NCI-H146 treated with DMSO at 0.1 percent for 48 hours (cell line): ENCODE measurements around the gene NPAS4.
"Not testable (repeated sequence)": the region's sequence is repeated elsewhere in the genome, so short reads cannot be mapped to it uniquely, and the experiment has no call there.

Experiments used
- DNase-seq: peaks from one replicate; lab custom pipeline; 2025; ENCODE audit not compliant: unreplicated experiment; lab: John Stamatoyannopoulos, UW

Gene NPAS4

DNA sequence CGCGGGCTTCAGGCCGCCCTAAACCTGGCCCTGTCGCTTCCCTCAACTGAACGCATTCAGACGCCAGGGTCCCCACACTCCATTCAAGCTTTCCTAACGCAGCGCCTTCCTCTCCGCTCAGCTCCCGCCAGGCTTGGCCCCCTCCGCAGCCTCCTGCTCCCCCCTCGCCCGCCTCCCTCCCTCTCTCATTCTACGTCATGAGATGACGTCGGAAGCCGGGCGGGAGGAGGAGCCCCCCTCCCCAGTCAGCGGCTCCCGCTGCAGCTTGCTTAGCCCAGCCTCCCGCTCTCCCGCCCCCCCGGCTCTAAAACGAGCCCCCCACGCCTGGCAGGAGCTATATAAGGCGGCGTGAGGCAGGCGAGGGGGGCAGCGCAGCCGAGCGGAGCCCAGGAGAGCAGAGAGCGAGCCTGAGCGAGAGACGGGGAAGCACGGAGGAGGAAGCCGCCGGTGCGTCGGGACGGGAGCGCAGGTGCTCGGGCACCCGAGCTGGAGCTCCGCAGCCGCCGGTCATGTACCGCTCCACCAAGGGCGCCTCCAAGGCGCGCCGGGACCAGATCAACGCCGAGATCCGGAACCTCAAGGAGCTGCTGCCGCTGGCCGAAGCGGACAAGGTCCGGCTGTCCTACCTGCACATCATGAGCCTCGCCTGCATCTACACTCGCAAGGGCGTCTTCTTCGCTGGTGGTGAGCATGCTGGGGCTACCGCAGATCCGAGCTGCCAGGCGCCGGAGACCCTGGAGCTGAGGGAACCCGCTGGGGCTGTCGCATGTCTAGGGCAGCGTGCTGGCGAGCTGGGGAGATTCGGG is at the start of gene NPAS4:
TSS of gene NPAS4 (plus strand) at position 365 of the 806 bp plus-strand sequence. CDS start at position 510, 145 bp downstream.
- peak; percentile 64 for DNase-seq

DNA sequence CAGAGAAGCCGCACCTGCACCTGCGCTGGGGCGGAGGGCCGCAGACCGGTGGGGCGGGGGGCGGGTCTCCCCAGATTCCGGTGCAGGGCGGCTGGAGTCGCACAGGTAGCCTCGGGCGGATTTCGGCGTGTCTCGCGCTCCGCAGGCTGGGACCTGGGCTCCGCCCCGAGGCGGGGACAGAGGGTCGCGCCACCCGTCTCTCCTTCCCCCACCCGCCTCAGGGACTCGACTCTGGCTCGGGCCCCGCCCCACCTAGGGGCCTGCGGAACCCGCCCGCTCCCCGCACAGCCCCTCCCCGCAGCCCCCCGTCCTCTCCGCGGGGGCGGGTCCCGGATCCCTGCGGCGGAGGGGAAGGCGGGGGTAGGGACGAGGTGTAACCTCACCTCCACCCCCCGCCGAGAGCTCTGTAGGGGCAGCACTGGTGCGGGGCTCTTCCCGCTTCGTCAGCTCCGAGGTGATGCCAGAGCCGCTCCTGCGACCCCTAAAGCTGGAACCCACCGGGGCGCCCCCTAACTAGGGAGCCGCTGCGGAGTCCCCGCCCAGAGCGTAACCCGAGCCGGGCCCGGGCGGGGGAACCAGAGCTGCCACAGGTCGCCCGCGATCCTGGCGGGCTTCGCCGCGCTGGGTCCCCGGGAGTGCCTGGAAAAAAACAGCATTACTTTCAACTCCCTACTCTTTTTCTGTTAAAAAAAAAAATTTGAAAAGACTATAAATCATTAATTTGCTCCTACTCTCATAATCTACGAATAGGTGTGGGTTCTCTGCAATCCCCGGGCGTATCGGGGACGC is 49.0 kb upstream of the NPAS4 start, which contains the start of gene SLC29A2:
TSS of gene SLC29A2 (minus strand) at position 134 of the 789 bp plus-strand sequence. CDS start 169 bp downstream, outside the sequence.
- peak; percentile 97 for DNase-seq

DNA sequence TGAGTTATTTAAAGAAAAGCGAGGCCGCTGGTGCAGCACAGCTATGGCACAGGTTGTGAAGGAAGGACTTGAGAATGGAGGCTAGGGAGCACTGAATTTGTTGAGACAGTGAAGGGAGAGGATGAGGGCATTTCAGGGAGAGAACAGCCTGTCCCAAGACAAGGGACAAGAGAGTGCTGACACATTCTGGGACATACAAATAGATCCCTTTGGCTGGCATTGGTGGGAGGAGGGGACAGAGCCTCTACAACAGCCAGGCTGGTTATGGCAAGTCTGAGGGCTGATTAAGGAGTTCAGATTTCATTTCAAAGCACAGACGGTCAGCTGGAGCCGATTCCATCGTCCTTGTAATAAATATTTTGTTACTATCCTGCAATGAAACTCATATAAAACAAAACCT is 47.6 kb upstream of the NPAS4 start:
- no peak for DNase-seq

DNA sequence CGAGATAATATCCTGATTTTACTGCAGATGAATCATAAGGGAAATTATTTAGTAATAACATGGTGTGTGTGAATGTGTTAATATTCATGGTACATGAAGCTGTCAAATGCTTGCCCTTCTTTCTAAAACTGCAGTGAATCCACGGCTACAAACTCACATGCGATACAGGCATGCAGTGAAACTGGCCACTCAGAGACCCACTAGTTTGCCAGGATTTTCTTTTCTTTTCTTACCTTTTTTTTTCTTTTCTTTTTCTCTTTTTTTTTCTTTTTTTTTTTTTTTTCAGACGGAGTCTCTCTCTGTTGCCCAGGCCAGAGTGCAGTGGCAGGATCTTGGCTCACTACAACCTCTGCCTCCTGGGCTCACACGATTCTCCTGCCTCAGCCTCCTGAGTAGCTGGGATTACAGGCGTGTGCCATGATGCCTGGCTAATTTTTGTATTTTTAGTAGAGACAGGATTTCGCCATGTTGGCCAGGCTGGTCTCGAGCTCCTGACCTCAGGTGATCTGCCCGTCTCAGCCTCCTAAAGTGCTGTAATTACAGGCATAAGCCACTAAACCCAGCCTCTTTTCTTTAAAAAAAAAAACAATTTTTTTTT is 47.0 kb upstream of the NPAS4 start:
- not testable (repeated sequence) for DNase-seq

DNA sequence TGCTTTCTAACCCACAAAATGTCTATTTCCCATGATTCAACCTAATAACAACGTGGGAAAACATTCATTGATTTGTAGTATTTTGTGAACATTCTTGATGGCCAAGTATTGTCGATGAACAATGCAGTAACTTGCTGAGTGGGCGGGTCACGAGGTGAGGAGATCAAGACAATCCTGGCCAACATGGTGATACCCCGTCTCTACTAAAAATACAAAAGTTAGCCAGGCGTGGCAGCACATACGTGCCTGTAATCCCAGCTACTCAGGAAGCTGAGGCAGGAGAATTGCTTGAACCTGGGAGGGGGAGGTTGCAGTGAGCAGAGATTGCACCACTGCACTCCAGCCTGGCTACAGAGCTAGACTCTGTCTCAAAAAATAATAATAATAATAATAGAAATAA is 40.6 kb upstream of the NPAS4 start:
- DNase-seq = not testable (repeated sequence)

DNA sequence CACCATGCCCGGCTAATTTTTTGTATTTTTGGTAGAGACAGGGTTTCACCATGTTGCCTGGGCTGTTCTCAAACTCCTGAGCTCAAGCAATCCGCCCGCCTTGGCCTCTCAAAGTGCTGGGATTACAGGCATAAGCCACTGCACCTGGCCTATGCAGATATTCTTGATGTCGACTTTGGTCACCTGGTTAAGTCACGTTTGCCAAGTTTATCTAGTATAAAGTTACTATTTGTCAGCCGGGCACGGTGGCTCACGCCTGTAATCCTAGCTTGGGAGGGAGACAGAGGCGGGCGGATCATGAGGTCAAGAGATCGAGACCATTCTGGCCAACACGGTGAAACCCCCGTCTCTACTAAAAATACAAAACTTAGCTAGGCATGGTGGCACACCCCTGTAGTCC is 36.5 kb upstream of the NPAS4 start:
- DNase-seq = not testable (repeated sequence)

DNA sequence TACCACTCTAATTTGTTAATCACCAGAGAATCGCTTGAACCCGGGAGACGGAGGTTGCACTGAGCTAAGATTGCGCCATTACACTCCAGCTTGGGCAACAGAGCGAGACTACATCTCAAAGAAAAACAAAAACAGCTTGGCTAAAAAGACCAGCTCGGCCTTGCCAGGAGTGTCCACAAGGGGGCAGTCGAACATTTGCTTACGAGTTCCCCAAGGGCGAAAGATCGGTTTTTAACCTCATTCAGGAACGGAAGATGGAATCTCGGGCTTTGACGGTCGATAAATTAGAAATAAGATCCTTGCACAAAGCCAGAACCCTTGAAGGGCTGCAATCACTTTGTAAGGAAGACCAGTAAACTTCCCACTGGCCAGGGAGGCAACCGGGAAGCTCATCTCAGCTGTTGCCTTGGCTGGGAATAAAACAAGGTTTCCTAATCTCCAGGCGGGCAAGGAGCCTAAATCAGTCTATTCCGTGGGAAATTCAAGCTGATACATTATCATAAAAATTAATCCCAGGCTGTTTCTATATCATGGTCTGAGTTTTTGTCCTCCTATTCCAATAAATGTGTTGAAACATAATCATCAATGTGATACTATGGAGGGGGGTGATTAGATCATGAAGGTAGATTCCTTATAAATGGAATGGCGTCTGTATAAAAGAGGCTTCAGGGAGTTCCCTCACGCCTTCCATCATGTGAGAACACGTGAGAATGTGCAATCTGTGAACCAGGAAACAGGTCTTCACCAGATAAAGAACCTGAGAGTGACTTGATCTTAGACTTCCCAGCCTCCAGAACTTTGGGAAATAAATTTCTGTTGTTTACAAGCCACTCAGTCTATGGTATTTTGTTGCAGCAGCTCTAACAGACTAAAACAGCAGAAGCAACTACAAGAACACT is 34.4 kb upstream of the NPAS4 start:
- peak; percentile 62 for DNase-seq

DNA sequence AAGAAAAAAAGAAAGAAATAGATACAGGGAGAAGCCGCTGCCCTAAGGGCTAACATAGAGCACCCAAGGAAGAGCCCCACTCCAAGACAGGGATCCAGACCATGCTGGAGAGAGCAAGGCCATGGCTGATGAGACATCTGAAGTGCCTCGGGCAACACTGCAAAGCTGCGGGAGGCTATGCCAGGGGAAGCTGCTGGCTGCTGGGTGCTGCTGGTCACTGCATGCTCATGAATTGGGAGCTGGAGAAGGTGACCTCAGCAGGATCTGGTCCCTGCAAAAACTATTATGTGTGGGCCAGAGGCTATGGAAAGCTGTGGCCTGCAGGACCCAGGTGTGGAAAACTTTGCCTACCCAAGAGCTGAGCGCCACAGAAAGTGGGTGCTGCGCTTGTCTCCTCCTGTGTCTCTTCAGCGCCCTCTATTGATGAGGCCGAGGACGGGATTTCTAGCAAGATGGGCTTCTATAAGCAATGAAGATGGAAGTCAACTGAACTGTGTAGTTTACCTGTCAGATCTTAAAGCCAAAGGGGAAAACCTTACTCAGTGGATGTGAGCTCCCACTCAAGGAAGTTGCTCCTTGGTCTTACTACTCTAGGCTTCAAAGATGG is 32.0 kb upstream of the NPAS4 start:
- peak; percentile 60 for DNase-seq

DNA sequence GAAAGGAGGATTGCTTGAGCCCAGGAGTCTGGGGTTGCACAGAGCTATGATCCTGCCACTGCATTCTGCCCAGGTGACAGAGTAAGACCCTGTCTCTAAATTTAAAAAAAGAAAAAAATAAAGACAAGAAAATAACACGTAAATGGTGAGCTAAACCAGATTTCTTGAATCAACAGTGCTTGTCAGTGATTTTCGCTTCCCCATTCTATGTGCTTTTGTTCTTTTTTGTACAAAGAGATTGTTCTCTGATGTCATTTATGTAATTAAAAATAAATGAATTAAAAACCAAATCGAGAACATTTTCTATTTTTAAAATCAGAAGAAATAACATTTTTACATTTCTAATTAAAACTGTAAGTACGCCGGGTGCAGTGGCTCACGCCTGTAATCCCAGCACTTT is 29.5 kb upstream of the NPAS4 start:
- no peak for DNase-seq

DNA sequence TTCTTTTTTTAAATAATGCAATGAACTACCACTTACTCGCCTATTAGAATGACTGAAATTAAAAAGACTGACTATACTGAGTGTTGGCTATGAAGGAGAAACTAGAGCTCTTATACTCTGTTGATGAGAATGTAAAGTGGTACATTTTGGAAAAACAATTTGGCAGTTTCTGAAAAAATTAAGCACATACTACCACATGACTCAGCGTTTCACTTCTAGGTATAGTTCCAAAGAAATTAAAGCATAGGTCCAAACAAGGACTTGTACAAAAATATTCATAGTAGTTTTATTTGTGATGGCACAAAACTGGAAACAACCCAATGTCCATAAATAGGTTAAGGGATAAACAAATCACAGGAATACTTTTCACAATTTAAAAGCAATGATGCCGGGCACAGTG is 26.9 kb upstream of the NPAS4 start:
- DNase-seq = no peak

DNA sequence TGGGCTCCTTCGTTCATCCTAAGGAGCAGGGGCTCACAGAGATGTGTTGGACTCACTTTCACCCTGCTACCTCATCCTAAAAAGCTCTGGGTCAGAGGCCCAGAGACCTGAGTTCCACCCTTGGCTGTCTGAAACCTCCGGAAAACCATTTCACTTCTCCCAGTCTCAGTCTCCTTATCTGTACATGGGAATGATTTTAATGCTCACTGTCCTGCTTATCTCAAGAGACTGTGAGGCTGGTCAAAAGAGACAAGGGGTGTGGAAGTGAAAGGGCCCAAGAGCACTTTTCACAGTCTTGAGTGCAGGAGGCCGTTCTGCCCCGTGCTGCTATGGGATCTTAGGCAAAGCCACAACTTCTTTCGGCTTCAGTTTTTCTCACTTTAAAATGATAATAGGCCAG is 13.2 kb upstream of the NPAS4 start:
- DNase-seq = no peak

DNA sequence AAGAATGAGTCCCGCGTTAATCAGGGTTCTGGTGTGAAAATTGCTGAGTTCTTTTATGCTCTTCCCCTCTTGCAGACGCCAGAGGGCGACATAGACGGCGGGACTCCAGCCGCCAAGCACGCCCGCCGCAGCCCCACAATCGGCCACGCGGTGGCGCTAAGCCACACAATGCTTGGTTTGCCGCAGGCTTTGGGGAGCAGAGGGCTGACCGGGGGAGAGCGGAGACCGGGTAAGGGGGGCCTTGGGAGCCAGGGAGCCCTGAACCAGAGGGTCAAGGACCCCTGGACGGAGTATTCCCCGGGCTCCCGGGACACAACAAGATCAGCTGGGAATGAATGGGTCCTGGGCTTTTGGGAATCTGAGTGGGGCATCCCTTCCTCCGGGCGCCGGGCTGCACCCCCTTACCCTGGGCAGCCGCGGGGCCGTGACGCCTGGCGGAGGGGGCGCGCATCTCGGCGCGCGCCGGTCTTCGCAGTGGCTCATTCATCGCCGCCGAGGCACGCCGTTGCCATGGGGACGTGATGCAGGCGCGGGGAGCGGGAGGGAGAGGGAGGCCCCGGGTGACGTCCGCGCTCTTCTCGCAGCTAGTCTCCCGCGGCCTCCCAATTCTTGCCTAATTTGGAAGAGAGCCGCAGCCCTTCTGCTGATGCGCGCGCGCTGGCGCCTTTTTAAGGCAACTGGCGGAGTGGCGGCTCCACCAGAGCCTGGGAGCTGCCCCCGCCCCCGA is 12.2 kb upstream of the NPAS4 start:
- peak; percentile 79 for DNase-seq

DNA sequence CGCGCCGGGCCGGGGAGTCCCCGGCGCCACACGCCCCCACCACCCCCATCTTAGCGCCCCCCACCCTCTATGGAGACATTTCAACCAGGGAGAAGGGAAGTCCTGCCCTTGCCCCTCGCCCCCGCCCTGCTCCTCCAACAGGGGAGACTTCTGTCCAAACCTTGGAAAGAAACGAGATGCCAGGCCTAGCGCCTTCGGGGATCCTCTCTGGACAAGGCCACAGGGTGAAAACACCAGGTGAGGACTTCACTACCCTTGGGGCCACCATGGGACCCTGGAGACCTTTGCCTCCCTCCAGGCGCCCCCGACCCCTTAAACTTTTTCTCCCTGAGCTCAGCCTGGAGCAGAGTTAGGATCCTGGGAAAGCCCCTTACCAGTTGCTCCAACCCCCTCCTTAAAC is 11.6 kb upstream of the NPAS4 start:
- DNase-seq = no peak

DNA sequence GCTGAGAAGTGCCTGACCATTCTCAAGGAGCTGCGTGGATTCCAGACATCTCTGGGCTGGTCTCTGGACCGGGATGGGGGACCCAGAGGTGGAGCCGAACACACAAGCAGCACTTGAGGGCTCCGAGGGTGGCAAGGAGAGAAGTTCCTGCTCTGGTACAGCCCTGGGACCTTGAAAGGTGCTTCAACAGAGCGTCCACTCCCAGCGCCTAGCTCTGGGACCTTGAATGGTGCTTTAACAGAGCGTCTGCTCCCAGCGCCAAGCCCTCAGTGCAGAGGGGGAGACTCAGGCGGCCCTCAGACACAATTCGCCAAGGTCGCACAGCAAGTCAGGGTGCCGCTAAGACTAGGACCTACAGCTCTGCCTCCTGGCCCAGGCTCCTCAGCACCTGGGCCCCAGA is 10.6 kb upstream of the NPAS4 start:
- no peak for DNase-seq

DNA sequence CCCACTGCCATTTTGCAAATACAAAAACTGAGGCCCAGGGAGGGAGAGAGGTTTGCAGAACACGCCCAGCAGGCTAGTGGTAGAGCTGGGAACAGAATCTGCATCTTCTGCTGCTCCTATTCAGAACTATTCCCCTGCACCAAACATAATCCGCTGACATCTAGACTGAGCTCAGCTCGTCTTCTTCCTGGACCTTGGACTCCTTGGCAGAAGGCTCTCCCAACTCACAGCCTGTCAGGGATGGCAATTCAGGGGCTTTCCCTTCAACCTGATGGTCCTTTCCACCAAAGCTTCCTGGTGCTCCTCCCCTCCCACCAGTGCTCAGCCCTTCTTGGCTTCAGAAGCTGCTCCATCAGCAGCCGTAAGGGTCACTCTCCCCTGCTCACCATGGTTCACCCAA is 9.5 kb upstream of the NPAS4 start:
- no peak for DNase-seq

DNA sequence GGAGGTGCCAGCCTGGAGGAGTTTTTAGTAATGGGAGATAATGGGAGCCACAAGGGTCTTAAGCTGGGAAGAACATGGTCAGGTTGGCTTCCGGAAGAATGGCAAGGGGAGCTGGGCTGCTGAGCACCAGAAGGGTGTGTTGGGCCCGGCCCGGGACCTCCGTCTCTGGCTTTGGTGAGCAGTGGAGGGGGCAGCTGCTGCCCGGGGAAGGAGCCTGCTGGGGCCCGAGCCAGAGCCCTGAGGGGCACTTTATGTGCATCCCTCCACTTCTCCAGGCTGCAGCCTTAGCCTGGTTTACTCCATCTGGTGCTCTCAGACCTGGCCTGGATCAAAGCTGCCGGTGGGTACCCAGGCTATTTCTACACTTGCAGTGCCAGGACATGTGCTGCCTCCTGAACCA is 8.7 kb upstream of the NPAS4 start:
- DNase-seq = no peak

DNA sequence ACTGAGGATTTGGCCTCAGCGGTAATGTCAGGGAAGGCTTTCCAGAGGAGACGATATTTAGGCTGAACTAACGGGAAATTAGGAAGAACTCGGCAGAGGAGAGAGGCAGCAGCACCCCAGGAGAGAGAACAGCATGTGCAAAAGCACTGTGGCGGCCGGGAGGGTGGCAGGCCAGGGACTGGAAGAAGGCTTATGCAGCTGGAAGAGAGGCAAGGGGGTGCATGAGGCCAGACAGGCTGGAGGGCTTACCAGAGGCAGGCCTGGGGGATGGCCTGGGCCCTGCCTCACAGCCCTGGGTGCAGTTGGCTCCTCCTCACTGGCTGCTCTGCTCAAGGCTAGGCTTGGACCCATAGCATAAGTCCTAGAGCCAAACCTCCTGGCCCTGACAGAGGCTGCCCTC is 7.7 kb upstream of the NPAS4 start:
- no peak for DNase-seq

DNA sequence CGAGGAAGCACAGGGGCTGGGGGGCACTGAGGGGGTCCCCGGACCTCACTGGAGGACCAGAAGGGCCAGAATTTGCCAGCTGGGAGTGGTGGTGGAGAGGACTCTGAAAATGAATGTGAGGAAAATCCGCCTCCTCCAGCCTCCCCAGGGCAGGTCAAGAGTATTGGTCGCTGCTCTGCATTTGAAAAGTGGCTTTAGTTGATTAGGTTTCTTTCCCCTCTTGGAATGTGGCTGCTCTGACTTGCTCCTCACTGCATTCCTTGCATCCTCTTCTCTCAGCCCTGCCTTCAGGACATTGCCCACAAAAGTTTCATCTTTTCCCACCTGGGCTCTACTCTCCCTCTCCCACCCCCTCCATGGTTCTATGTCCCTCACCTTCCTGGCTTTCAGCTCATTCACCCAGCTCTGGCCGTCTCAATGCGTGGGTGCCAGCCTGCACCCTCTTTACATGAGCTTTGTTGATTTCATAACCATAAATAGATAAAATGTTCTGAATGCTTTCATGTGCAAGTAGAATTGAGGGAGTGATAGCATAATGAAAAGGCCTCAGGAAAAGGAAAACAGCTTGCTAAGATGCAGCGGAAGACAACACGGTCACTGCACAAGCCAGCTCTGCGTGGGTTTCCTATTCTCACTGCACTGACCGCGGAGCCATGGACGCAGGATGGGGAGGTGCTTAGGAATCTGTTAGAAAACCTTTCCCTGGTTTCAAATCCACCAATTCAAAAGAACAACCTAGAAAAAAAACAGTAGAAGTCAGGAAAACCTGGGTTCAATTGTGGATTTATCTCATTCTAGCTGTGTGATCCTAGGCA is 6.5 kb upstream of the NPAS4 start:
- no peak for DNase-seq

DNA sequence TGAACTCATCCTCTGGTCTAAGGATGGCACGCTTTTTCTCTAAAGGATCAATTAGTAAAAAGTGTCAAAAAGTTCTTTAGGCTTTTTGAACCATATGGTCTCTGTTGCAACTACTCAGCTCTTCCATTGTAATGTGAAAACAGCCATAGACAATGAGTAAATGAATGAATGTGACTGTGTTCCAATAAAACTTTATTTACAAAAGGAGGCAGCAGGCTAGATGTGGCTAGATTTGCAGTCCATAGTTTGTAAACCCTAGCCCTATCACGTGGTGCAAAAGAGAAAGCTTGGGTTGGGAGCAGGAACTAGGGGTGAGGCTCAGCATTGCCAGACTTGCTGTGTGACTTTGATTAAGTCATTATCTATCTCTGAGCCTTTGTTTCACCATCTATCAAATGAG is 5.4 kb upstream of the NPAS4 start:
- no peak for DNase-seq
